ENCODE data around the gene STX5.
"Not testable (repeated sequence)": the region's sequence is repeated elsewhere in the genome, so short reads cannot be mapped to it uniquely, and the experiment has no call there.

The STX5 gene

DNA sequence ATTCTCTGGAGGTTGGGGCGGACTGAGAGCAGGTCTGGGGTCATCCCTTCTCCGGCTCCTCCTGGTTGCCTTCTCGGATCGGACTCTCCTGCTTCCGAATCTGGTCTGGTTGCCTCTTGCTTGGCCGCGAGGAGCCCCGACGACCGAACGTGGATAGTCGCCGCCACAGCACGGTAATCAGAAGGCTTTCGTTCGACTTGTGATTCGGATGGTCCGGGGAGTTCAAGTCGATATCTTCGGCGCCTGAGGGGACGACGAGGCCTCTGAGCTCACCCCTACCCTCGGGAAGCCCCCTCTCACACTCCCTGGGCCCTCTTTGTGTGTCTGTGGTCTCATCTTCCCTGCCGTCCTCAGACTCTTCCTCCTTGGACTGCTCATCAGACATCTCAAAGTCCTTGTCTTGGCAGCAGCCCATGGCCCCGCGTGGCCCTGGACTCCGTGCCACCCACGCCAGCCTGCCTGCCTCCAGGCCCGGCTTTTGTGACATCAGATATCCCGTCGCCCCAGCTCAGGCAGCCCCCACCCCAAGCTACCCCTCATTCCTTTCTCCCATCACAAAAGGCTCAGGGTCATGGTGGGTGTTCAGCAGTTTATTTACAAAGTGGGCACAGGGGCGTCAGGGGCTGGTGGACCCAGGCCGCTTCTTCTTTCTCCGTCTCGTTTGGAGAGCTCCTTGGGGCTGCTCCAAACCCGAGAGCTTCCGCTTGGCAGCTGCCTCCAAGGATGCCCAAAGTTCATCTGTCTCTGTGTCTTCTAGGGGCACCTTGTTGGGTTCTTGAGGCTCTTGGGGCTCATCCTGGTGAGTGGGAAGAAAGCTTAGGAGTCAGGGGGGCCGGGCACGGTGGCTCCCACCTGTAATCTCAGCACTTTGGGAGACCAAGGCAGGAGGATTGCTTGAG lies 734 bp upstream of the STX5 start, which contains the start of gene TEX54:
Gene TEX54 (minus strand): TSS at position 506 of the 899 bp plus-strand sequence.
- no peak for DNase-seq (ENCODE audit: low read depth, low spot score)

DNA sequence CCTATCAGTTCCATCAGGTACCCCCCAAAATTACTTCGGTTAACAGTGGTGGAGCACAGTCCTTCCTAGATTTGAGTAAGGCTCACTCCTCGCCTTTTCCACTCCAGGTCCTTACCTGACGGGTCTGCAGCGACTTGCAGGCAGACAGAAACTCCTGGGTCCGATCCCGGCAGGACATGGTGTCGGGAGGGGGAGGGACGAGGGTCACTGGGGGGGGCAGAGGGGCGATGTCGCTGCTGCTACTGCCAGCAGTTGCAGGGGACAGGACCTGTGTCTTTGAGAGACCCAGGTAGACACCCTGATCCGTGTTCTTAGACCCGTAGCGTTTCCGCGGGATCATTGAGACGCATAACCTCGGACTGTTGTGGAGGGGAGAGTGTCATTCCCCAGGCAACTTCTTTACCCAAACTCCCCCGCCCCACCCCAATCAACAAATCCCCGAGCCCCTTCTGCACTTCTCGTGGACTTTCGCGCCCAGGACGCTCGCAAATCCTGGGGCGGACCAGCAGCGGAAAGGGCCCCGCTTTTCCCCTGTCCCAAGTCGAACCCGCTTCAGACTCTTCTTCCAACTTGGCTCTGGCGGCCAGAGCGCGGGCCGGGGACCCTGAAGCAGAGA lies 839 bp downstream of the STX5 start:
- no peak for DNase-seq (ENCODE audit: low read depth, low spot score)

DNA sequence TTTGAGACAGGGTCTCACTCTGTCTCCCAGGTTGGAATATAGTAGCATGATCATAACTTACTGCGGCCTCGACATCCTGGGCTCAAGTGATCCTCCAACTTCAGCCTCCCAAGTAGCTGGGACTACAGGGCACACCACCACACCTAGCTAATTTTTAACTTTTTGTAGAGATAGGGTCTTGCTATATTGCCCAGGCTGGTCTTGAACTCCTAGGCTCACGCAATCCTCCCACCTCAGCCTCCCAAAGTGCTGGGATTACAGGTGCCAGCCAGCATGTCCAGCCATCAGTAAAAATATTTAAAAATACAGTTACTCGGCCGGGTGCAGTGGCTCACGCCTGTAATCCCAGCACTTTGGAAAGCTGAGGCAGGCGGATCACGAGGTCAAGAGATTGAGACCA lies 3.7 kb downstream of the STX5 start:
- DNase-seq (ENCODE audit: low read depth, low spot score): not testable (repeated sequence)

DNA sequence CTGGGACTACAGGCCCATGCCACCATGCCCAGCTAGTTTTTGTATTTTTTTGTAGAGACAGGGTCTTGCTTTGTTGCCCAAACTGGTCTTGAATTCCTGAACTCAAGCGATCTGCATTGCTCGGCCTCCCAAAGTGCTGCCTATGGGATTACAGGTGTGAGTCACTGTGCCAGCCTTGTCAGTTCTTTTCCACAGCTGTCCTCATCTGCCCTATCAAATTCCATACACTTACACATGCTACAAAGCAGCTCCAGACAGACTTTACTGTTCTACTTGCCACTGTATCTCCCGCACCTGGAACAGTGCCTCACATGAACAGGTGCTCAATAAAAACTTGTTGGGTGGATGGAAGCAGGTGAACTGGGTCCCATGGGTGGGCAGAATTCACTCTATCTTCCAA lies 8.2 kb downstream of the STX5 start:
- no peak for DNase-seq (ENCODE audit: low read depth, low spot score)

DNA sequence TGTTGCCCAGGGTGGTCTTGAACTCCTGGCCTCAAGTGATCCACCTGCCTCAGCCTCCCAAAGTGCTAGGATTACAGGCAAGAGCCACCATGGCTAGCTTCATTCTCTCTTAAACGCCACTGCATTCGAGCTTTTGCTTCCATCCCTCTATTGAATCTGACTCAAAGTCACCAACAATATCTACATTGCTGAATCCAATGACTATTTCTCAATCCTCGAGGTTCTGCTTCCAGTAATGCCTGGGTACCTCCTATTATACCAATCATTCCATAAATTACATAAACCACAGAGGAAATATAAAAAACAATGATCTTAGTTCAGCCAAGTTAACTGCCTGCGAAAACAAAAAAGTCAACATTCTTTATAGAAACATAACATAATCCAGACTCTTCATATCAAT lies 14.7 kb downstream of the STX5 start:
- DNase-seq (ENCODE audit: low read depth, low spot score): no peak

DNA sequence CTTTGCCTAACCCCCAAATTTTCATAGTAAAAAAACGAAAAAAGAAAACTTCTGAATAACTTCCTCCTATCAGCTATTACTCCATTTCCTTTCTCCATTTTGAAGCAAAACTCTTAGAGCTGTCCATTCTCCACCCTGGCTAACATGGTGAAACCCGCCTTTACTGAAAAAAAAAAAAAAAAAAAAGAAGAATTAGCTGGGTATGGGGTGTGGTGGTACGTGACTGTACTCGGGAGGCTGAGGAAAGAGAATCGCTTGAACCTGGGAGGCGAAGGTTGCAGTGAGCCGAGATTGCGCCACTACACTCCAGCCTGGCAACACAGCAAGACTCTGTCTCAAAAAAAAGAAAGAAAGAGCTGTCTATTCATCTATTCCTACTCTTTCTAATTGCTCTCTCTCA lies 15.3 kb downstream of the STX5 start:
- no peak for DNase-seq (ENCODE audit: low read depth, low spot score)

DNA sequence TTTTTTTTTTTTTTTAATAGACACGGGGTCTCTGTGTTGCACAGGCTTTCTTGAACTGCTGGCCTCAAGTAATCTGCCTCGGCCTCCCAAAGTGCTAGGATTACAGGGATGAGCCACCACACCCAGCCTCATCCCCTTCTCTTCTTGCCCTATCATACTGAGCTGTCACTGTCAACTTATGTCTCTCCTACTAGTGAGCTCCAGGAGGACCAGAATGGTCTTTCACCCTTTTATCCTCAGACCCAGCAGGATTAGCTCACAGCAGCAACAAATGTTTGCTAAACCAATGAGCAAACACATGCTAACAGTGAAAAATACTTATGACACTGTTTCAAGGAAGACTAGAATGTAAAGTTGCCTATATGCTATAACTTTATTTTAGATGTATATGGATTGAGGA lies 20.2 kb downstream of the STX5 start:
- DNase-seq (ENCODE audit: low read depth, low spot score): no peak

DNA sequence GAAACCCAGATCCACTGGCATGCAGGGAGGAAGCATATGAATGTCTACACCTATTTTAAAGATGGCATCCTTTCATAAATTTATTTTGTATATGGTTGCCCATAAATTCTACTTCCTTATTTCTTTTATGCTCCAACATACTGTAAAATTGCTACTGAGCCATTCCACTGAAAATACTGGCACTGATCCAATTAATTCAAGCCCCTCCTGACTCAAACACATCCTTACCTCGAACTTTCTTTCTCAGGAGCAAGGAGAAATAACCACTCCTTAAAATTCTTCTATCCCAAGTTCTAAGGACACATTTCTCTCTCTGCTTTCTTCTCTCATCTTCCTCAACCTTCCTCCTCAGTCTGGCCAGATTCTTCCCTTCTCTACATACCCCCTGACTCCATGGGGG lies 21.1 kb downstream of the STX5 start:
- DNase-seq (ENCODE audit: low read depth, low spot score): no peak

DNA sequence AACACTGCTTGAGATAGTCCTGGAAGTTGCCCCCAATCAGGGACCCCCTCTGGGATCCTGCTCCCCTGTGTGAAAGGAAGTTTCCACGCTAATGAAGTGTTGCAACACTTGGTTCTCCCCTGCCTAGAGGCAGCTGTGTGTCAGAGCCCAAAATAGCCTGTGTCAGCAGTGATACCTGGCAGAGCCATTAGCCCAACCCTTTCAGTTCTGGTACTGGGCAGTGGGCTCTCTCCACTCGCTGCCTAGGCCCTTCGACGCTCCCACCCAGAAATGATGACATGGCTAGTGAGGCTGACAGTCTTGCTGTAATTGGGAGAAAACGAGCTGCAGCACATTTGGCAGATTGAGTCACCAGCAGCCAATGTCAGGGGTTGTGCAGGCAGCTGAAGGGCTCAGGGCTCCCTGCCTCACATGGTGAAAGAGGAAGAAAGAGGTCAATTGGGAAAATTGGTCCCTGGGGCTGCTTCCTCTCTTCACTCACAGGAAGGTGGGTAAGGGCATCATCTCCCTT lies 25.2 kb downstream of the STX5 start:
- DNase-seq (ENCODE audit: low read depth, low spot score): no peak

DNA sequence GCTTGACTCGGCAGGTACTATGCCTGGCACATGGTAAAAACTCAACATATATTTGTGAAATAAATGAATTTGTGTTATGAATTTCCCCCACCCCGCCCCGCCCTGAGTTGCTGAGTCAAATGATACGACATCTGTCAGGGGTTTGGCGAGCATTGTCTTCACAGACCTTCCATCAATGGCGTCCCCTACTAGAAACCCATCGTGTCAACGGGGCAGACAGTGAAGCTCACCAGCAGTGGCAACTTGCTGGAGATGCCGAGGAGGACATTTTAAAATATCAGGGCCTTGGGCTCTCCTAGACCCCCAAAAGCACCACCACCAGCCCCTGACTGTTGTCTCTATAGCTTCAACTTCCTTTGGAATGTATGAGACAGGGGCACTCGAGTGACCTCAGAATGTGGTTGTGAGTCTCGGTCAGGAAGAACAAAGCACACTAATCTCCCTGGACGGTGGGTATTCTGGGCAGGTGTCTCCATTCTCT lies 25.9 kb downstream of the STX5 start:
- DNase-seq (ENCODE audit: low read depth, low spot score): peak; percentile 22

DNA sequence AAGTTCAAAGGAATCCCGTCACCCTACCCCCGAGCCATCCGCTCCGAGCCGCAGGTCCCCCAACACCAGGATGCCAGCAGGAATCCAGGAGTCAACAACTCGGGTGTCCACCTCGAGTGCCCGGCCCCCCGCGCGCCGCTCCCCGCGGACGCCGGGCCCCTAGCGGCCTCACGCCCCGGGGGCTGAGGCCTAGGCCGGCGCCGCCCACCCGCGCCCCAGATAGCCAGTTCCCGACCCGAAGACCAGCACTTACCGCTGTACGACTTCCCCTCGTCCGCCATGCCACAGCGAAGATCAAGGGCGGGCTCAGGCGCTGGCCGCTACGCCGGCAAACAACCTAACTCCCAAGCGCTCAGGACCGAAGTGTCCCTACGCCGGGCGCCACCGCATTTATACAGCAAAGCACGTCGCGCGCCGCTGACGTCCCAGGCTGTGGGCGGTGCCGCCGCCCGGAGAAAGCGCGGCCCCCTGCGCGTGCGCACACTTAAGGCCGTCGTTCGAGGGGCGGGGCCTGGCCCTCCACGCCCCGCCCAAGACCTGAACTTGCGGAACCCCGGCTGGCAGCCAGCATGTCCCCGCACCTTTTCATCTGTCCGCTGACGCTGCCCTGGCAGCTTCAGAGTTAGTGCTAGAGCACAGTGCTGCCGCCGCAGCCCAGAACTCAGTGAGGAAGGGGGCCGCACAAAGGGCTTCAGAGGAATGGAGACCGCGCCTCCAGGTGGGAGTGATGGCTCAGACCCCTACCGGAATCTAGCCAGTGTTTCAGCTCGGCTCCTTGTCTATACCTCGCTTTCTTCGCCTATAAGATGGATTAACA lies 26.6 kb downstream of the STX5 start, which contains the start of gene NXF1:
Gene NXF1 (minus strand): TSS at position 365 of the 817 bp plus-strand sequence. CDS start 84 bp downstream, at position 281.
- DNase-seq (ENCODE audit: low read depth, low spot score): peak; percentile 98

DNA sequence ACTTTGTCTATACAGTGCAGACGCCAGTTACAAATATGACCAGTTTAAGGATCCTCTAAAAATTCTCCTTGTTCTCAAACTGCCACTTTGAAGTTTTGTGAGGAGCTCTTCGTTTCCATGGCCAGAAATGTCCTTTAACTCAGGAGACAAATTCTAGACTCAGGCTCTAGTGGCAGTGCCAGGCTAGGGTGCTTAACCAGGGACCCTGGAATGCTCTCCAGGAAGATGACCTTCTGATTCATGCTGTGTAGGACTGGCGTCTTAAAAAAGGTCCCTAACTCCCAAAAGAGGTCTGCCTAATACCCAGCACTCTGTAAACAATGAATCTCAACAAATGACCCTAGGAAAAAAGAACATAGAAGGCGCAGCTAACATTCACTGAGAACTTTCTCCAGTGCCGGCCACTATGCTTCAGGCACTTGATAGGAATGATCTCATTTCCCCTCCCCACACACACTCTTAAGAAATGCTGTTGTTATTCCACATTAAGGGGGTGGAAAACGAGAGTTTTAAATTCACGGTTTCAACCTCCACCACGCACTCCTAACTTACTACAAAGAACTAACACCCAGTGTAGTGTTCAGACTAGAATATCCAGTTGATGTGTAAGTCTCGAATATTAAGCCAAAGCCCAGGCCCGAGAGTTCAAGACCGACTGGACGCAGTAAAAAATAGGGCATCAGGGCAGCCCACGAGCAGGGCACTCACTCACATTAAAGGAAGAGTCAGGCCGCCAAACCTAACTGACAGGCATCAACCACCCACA lies 27.4 kb downstream of the STX5 start:
- DNase-seq (ENCODE audit: low read depth, low spot score): no peak

DNA sequence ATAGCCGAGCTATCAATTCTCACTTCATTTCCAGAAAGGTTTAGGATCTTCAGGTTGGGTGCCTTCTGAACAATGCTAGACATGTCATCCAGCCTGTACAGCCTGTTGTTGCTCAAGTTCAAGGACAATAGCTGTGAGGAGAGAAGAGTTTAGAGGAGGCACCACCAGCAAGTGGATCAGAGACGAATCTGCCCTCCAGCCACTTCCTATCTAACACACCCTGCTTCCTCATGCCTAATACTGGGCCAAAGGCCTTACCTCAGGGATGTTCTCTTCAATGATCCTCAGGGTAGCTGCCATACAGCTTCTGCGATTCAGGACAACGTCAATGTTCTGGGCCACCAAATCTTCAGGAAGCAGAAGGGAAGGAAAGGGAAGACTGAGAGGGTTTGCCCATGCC lies 30.8 kb downstream of the STX5 start:
- DNase-seq (ENCODE audit: low read depth, low spot score): no peak

DNA sequence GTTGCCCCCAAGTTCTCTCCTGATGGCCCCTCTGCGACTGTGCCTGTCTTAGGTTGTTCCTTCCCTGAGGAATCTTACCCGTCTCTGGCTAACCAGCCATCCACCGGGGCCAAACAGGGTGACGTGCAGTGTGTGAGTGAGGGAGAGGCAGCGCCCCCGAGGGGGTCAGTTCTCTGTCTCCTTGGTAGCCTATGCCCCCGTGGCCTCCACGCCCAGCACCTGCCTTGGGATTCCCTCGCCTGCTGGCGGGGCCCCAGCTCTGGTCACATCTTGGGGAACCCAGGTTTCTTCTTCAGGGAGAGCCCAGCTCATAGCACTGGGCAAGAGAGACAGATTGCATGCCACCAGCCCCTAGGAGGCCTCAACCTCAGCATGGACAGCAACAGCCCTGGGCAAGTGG lies 32.4 kb downstream of the STX5 start:
- no peak for DNase-seq (ENCODE audit: low read depth, low spot score)

DNA sequence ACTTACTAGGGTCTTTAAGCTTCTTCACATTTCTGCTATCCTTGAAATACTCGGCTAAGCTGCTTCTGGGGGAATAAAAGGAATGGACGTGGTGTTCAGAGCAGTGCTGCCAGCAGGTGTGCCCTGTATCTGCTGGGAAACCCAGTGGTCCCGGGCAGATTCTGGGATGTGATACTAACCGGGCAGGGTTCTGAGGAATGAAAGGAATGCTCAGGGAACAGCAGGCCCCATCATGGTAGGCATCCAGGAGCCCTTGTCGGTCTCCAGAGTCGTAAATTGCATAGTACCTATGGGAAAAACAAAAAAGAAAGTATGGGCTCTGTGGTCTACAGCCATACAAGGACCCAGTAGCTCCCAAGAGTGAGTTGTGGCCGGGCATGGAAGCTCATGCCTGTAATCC lies 35.6 kb downstream of the STX5 start:
- peak; percentile 32 for DNase-seq (ENCODE audit: low read depth, low spot score)

DNA sequence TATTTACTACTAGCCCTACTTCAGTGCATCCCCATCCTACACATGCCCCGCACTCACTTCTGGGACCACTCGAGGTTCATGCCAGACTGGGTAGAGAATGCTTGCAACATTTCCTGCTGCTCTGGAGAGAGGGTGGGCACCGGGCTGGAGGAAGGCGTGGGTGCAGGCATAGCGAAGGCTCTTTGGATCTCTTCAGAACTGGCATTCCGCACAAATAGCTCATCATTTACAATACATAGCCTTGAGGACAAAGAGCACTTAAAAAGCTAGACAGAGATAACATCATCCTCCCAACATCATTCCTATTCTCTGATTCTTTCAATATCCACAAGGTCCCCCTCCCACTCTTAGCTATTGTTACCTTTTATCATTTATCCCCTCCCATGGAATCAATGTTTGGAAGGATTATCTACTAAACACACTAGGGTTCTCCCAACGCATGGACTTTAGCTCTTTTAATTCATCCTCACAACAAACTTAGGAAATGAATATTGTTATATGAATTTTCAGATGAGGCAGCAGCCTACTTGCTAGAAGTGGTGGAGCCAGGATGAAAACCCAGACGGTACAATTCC lies 37.6 kb downstream of the STX5 start:
- DNase-seq (ENCODE audit: low read depth, low spot score): no peak

DNA sequence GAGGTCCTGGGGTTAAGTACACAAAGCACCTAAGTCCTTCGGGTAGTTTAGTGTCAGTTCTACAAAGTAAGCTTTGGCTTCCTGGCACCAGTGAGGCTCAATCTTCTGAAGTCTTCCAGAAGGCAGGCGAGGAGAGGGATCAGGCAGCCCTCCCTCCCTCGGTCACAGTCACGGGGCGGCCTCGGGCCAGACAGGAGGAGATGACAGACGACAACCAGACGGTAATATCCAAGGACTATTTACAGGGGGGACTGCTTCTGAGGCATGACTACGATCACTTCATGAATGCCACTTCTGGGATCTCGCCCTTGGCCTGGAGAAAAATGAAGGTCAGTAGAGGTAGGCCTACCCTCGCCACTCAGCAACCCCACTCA lies 39.7 kb downstream of the STX5 start:
- peak; percentile 68 for DNase-seq (ENCODE audit: low read depth, low spot score)

DNA sequence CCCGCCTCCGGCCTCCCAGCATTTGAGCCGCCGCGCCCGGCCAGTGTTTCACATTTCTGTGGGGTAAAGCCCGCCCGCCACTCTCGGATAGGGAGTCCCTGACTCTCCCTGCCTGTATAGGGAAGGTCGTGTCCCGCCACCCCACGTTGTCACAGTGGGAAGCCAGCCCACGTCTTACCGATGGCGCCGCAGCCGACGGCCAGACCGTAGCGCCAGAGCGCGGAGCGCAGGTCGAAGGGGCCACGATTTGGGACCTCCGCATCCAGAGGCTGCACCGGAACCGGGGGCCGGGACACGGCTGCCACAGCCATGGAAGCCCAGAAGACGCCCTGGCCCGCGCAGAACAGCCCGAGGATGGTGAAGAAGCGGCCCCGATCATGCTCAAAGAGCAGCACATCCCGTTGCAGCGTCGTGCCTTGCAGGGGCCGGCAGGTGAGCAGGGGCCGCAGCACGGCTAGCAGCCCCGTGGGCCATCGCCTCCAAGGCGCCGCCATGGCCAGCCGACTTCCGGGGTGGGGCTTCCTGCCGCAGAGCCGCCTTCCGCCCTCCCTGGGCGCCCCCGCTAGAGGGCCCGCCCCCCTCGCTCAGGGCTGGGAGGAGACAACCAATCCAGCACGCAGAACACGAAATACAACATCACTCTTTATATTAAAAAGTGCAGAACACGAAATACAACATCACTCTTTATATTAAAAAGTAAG lies 40.2 kb downstream of the STX5 start, which contains the start of gene TMEM223:
Gene TMEM223 (minus strand): TSS at position 506 of the 701 bp plus-strand sequence. CDS start 12 bp downstream, at position 494.
- peak; percentile 87 for DNase-seq (ENCODE audit: low read depth, low spot score)

DNA sequence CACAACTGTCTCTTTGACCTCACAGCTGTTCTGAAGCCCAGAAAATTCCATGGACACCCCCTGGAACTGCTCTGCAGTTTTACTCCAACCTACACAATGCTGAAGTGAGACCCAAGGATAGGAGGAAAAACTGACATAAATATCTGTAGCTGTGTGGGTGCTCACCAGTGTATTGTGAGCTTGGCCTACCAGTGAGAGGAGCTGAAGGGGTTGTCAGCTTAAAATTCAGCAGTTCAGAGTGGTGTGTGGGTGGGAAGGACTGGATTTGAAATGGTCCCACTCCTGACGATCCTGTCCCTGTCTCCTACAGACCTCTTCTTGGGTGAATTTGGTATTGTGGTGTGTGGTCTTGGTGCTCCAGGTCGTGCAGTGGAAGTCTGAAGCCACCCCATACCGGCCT lies 42.3 kb downstream of the STX5 start:
- no peak for DNase-seq (ENCODE audit: low read depth, low spot score)

DNA sequence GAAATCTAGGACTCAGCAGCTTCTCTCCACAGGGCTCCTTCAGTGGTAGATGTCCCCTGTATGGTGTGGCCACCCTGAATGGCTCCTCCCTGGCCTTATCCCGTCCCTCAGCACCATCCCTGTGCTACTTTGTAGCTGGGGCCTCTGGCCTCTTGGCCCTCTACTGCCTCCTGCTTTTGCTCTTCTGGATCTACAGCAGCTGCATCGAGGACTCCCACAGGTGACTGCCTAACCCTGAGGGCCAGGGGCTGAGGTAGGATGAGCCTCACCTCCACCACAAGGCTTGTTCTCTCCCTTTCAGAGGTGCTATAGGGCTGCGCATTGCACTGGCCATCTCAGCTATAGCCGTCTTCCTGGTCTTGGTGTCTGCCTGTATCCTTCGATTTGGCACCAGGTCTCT lies 42.9 kb downstream of the STX5 start:
- peak; percentile 31 for DNase-seq (ENCODE audit: low read depth, low spot score)
